WTC11 (cell line): ENCODE results near the gene PLK1. TPM values are rescaled to one million over a fixed set of nuclear protein-coding genes. Genes with fewer than 3 reads are reported as not detected.

Experiments
- ATAC-seq: fragments of 200-7000 bp; cut with Tn5 transposase; 2 replicates; pipeline ENCODE4 v1.10.0; 2021; ENCODE audit warnings: mild to moderate bottlenecking, moderate library complexity
- CTCF ChIA-PET: fragments of 300-600 bp; sonication (Branson Sonifier 250); formaldehyde crosslinking; loops from one replicate; lab custom pipeline; 2021; ENCODE audit warnings: antibody characterized with exemption; lab: Charles Lee
- POLR2A ChIA-PET: fragments of 350-600 bp; sonication (Branson Sonifier 250); formaldehyde crosslinking; loops from one replicate; lab custom pipeline; 2021; ENCODE audit warnings: antibody characterized with exemption; lab: Charles Lee
- DNase-seq: peaks from one replicate; pipeline ENCODE4 v3.0.0; 2021; ENCODE audit warnings: low spot score
- H3K27ac Mint-ChIP-seq: 2 replicates; pipeline ENCODE4 v1.8.0; 2021; ENCODE audit warnings: mixed read lengths
- H3K27me3 Mint-ChIP-seq: 2 replicates; pipeline ENCODE4 v1.8.0; 2021; ENCODE audit warnings: low read depth, mild to moderate bottlenecking, moderate library complexity, mixed read lengths
- H3K36me3 Mint-ChIP-seq: 2 replicates; pipeline ENCODE4 v1.8.0; 2021; ENCODE audit warnings: mixed read lengths
- H3K4me1 Mint-ChIP-seq: 2 replicates; pipeline ENCODE4 v1.8.0; 2022; ENCODE audit warnings: mixed read lengths
- H3K4me3 Mint-ChIP-seq: 2 replicates; pipeline ENCODE4 v1.8.0; 2021; ENCODE audit warnings: mild to moderate bottlenecking, moderate library complexity, mixed read lengths
- H3K9me3 Mint-ChIP-seq: 2 replicates; pipeline ENCODE4 v1.8.0; 2021; ENCODE audit warnings: mixed read lengths
- CTCF ChIP-seq: fragments of 200-600 bp; IDR thresholded peaks from 2 replicates; pipeline ENCODE4 v1.8.0; 2022; ENCODE audit warnings: antibody characterized with exemption
- EMX1 ChIP-seq: fragments of 250-450 bp; sonication (Bioruptor Pico); IDR thresholded peaks from 2 replicates; pipeline ENCODE4 v1.8.0; 2021; ENCODE audit warnings: mild to moderate bottlenecking
- FOXK1 ChIP-seq: sonication (generic); formaldehyde crosslinking; IDR thresholded peaks from 2 replicates; pipeline ENCODE4 v1.8.0; 2022; ENCODE audit warnings: mild to moderate bottlenecking, moderate library complexity, missing genetic modification reagents
- GABPB1 ChIP-seq: sonication (generic); formaldehyde crosslinking; IDR thresholded peaks from 2 replicates; pipeline ENCODE4 v1.8.1; 2023; ENCODE audit warnings: mild to moderate bottlenecking, missing genetic modification reagents
- GTF2I ChIP-seq: fragments of 250-450 bp; sonication (Bioruptor Pico); conservative IDR thresholded peaks from 2 replicates; pipeline ENCODE4 v1.4.0; 2021; ENCODE audit warnings: mild to moderate bottlenecking
- MYBL2 ChIP-seq: sonication (generic); formaldehyde crosslinking; IDR thresholded peaks from 2 replicates; pipeline ENCODE4 v1.8.1; 2023; ENCODE audit warnings: mild to moderate bottlenecking, moderate library complexity, missing genetic modification reagents
- NR3C1 ChIP-seq: sonication (generic); formaldehyde crosslinking; conservative IDR thresholded peaks from 2 replicates; pipeline ENCODE4 v1.8.1; 2023; ENCODE audit warnings: low read depth, mild to moderate bottlenecking, missing genetic modification reagents
- SMAD3 ChIP-seq: sonication (generic); formaldehyde crosslinking; IDR thresholded peaks from 2 replicates; pipeline ENCODE4 v1.8.0; 2022; ENCODE audit warnings: missing genetic modification reagents, mild to moderate bottlenecking, borderline replicate concordance
- SOX15 ChIP-seq: fragments of 250-450 bp; sonication (Bioruptor Pico); IDR thresholded peaks from 2 replicates; pipeline ENCODE4 v1.9.0; 2021; ENCODE audit warnings: mild to moderate bottlenecking
- TEAD4 ChIP-seq: sonication (generic); formaldehyde crosslinking; IDR thresholded peaks from 2 replicates; pipeline ENCODE4 v1.8.0; 2022; ENCODE audit warnings: mild to moderate bottlenecking, missing genetic modification reagents
- USF2 ChIP-seq: sonication (generic); formaldehyde crosslinking; IDR thresholded peaks from 2 replicates; pipeline ENCODE4 v1.8.1; 2023; ENCODE audit warnings: mild to moderate bottlenecking, missing genetic modification reagents, moderate library complexity
- ZBTB43 ChIP-seq: sonication (generic); formaldehyde crosslinking; IDR thresholded peaks from 2 replicates; pipeline ENCODE4 v1.8.1; 2023; ENCODE audit warnings: mild to moderate bottlenecking, missing genetic modification reagents
- ZNF138 ChIP-seq: sonication (generic); formaldehyde crosslinking; conservative IDR thresholded peaks from 2 replicates; pipeline ENCODE4 v1.8.1; 2022; ENCODE audit warnings: mild to moderate bottlenecking, moderate library complexity, missing genetic modification reagents
- ZNF416 ChIP-seq: fragments of 250-450 bp; sonication (Bioruptor Pico); IDR thresholded peaks from 2 replicates; pipeline ENCODE4 v1.9.0; 2021; ENCODE audit warnings: mild to moderate bottlenecking, inconsistent platforms
- total RNA-seq: library from RNA; stranded (reverse); gene quantifications from 3 replicates; pipeline ENCODE4 v1.2.3, GENCODE V29; 2021
- TF ChIP-seq, protein P1 (sequence below): sonication (generic); formaldehyde crosslinking; IDR thresholded peaks from 2 replicates; pipeline ENCODE4 v1.8.0; 2023; ENCODE audit warnings: mild to moderate bottlenecking, missing genetic modification reagents
- TF ChIP-seq, protein P2 (sequence below): sonication (generic); formaldehyde crosslinking; IDR thresholded peaks from 2 replicates; pipeline ENCODE4 v1.8.0; 2022; ENCODE audit warnings: mild to moderate bottlenecking, missing genetic modification reagents
- TF ChIP-seq, protein P3 (sequence below): sonication (generic); formaldehyde crosslinking; IDR thresholded peaks from 2 replicates; pipeline ENCODE4 v1.8.1; 2022; ENCODE audit warnings: mild to moderate bottlenecking, missing genetic modification reagents, moderate library complexity, borderline replicate concordance
- TF ChIP-seq, protein P4 (sequence below): sonication (generic); formaldehyde crosslinking; conservative IDR thresholded peaks from 2 replicates; pipeline ENCODE4 v1.8.1; 2023; ENCODE audit warnings: mild to moderate bottlenecking, low read depth, missing genetic modification reagents, moderate library complexity
- TF ChIP-seq, protein P5 (sequence below): sonication (generic); formaldehyde crosslinking; IDR thresholded peaks from 2 replicates; pipeline ENCODE4 v1.8.1; 2023; ENCODE audit warnings: mild to moderate bottlenecking, missing genetic modification reagents, moderate library complexity

PLK1 gene
- total RNA-seq, 1 experiment from 2014 or later, result 167 TPM

DNA sequence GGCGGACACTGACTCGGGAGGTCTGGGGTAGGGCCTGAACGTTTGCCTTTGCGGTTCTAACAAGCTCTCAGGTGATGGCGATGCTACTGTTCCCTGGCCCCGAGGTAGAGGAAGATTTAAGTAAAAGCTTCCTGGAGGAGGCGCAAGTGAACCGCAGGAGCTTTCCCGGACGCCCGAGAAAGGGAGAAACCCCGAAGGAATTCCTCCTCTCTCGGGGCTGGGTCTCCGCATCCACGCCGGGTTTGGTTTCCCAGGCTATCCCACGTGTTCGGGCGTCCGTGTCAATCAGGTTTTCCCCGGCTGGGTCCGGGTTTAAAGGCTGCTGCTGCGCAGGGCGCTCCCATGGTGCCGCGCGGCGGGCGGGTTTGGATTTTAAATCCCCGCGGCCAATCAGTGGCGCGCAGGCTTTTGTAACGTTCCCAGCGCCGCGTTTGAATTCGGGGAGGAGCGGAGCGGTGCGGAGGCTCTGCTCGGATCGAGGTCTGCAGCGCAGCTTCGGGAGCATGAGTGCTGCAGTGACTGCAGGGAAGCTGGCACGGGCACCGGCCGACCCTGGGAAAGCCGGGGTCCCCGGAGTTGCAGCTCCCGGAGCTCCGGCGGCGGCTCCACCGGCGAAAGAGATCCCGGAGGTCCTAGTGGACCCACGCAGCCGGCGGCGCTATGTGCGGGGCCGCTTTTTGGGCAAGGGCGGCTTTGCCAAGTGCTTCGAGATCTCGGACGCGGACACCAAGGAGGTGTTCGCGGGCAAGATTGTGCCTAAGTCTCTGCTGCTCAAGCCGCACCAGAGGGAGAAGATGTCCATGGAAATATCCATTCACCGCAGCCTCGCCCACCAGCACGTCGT lies at the start of gene PLK1 (continued):
- TF ChIP-seq, protein P1, sequence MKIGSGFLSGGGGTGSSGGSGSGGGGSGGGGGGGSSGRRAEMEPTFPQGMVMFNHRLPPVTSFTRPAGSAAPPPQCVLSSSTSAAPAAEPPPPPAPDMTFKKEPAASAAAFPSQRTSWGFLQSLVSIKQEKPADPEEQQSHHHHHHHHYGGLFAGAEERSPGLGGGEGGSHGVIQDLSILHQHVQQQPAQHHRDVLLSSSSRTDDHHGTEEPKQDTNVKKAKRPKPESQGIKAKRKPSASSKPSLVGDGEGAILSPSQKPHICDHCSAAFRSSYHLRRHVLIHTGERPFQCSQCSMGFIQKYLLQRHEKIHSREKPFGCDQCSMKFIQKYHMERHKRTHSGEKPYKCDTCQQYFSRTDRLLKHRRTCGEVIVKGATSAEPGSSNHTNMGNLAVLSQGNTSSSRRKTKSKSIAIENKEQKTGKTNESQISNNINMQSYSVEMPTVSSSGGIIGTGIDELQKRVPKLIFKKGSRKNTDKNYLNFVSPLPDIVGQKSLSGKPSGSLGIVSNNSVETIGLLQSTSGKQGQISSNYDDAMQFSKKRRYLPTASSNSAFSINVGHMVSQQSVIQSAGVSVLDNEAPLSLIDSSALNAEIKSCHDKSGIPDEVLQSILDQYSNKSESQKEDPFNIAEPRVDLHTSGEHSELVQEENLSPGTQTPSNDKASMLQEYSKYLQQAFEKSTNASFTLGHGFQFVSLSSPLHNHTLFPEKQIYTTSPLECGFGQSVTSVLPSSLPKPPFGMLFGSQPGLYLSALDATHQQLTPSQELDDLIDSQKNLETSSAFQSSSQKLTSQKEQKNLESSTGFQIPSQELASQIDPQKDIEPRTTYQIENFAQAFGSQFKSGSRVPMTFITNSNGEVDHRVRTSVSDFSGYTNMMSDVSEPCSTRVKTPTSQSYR (CRISPR knock-in tag), result peak; percentile 76
- no peak for TF ChIP-seq CTCF
- no peak for TF ChIP-seq TEAD4
- TF ChIP-seq ZNF138, result no peak
- TF ChIP-seq FOXK1 (CRISPR knock-in tag), result 0 out of 2 replicates have a peak, but pooled peaks have one; percentile 46
- TF ChIP-seq ZBTB43, result no peak
- TF ChIP-seq, protein P2, sequence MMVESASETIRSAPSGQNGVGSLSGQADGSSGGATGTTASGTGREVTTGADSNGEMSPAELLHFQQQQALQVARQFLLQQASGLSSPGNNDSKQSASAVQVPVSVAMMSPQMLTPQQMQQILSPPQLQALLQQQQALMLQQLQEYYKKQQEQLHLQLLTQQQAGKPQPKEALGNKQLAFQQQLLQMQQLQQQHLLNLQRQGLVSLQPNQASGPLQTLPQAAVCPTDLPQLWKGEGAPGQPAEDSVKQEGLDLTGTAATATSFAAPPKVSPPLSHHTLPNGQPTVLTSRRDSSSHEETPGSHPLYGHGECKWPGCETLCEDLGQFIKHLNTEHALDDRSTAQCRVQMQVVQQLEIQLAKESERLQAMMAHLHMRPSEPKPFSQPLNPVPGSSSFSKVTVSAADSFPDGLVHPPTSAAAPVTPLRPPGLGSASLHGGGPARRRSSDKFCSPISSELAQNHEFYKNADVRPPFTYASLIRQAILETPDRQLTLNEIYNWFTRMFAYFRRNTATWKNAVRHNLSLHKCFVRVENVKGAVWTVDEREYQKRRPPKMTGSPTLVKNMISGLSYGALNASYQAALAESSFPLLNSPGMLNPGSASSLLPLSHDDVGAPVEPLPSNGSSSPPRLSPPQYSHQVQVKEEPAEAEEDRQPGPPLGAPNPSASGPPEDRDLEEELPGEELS (CRISPR knock-in tag), result no peak
- no peak for TF ChIP-seq GTF2I (CRISPR knock-in tag)
- TF ChIP-seq, protein P3, sequence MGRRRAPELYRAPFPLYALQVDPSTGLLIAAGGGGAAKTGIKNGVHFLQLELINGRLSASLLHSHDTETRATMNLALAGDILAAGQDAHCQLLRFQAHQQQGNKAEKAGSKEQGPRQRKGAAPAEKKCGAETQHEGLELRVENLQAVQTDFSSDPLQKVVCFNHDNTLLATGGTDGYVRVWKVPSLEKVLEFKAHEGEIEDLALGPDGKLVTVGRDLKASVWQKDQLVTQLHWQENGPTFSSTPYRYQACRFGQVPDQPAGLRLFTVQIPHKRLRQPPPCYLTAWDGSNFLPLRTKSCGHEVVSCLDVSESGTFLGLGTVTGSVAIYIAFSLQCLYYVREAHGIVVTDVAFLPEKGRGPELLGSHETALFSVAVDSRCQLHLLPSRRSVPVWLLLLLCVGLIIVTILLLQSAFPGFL (CRISPR knock-in tag), result peak; percentile 98; the same call in 1 of the 2 replicates
- TF ChIP-seq, protein P4, sequence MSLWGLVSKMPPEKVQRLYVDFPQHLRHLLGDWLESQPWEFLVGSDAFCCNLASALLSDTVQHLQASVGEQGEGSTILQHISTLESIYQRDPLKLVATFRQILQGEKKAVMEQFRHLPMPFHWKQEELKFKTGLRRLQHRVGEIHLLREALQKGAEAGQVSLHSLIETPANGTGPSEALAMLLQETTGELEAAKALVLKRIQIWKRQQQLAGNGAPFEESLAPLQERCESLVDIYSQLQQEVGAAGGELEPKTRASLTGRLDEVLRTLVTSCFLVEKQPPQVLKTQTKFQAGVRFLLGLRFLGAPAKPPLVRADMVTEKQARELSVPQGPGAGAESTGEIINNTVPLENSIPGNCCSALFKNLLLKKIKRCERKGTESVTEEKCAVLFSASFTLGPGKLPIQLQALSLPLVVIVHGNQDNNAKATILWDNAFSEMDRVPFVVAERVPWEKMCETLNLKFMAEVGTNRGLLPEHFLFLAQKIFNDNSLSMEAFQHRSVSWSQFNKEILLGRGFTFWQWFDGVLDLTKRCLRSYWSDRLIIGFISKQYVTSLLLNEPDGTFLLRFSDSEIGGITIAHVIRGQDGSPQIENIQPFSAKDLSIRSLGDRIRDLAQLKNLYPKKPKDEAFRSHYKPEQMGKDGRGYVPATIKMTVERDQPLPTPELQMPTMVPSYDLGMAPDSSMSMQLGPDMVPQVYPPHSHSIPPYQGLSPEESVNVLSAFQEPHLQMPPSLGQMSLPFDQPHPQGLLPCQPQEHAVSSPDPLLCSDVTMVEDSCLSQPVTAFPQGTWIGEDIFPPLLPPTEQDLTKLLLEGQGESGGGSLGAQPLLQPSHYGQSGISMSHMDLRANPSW (CRISPR knock-in tag), result no peak
- TF ChIP-seq SMAD3 (CRISPR knock-in tag), result no peak
- TF ChIP-seq EMX1 (CRISPR knock-in tag), result no peak

GRCh38 chr16:23629516-23629915 lies 49.2 kb upstream of the PLK1 start:
- DNase-seq (no peak), ATAC-seq (no peak)
- Mint-ChIP-seq H3K9me3 (no peaks in the 10 kb centered on the region), H3K27me3 (no peaks in the 10 kb centered on the region), H3K27ac (no peak overlapping the region), H3K36me3 (peaks cover 58% of the 10 kb centered on the region), H3K4me3 (no peak overlapping the region), H3K4me1 (no peaks in the 10 kb centered on the region)
- ChIA-PET CTCF (no interaction called here), POLR2A (no interaction called here)
- TF ChIP-seq, protein P4 (CRISPR knock-in tag), result no peak
- TF ChIP-seq SOX15, result no peak
- TF ChIP-seq USF2 (CRISPR knock-in tag), result no peak
- no peak for TF ChIP-seq NR3C1 (CRISPR knock-in tag)
- no peak for TF ChIP-seq MYBL2 (CRISPR knock-in tag)
- TF ChIP-seq ZNF416 (CRISPR knock-in tag), result no peak
- TF ChIP-seq, protein P5, sequence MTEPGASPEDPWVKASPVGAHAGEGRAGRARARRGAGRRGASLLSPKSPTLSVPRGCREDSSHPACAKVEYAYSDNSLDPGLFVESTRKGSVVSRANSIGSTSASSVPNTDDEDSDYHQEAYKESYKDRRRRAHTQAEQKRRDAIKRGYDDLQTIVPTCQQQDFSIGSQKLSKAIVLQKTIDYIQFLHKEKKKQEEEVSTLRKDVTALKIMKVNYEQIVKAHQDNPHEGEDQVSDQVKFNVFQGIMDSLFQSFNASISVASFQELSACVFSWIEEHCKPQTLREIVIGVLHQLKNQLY, result no peak
- TF ChIP-seq GABPB1 (CRISPR knock-in tag), result no peak
